ENCODE results near the gene RSAD1.

RSAD1 gene

DNA sequence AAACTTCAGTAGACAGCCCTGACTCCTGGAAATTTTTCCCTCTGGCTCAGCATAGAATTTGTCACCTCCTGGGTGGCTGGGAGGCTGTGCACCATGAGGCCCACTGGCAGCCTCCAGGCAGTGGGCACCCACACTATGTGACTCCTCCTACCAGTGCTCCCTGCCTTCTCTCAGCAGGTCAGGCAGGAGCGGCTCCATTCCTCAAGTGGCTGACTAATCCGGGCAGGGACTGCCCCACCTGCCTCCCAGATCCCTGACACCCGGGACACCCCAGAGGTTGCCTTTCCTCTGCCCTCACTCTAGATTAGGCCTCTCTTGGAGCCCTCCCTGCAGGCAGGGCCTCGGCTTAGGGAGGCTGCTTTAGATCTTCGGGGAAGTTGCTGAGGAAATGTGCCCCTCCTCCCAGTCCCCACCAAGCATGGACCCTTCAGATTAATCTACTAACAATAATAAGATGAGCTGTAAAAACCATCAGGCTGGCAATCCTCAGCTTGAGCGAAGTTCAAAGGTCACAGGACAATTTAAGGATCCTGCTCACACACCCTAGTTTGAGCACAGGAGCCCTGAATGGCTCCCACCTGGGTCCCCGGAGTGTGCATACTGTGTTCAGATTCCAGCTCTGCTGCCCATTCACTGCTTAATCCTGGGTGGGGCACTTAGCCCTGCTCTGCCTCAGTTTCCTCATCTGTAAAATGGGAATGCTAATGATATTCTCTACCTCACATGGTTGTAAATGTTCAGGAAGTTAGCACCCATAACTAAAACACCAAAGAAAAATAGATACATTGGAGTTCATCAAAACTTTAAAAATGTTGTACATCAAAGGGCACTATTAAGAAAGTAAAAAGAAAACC, 19.6 kb downstream of the RSAD1 start:
- DNase-seq, result no peak

DNA sequence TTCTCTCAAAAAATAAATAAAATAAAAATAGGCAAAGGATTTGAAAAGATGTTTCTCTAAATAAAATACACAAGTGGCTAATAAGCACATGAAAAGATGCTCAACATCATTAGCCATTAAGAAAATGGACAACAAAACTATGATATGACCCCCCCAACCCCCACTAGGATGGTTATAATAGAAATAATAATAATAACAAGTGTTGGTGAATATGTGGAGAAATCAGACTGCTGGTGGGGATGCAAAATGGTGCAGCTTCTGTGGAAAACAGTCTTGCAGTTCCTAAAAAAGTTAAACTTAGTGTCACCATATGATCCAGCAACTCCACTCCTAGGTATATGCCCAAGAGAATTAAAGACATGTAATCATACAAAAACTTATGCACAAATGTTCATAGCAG, 20.6 kb downstream of the RSAD1 start:
- no peak for DNase-seq

DNA sequence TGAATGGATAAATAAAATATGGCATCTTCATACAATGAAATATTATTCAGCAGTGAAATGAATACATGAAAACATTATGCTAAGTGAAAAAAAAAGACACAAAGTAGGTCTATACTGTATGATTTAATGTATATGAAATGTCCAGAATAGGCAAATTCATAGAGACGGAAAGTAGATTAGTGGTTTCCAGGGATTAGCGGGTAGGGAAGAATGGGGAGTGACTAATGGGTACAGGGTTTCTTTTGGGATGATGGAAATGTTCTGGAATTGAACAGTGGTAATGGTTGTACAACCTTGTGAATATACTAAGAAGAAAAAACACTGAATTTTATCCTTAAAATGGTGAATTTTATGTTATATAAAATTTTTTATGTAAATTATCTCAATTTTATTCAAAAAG, 21.1 kb downstream of the RSAD1 start:
- no peak for DNase-seq

DNA sequence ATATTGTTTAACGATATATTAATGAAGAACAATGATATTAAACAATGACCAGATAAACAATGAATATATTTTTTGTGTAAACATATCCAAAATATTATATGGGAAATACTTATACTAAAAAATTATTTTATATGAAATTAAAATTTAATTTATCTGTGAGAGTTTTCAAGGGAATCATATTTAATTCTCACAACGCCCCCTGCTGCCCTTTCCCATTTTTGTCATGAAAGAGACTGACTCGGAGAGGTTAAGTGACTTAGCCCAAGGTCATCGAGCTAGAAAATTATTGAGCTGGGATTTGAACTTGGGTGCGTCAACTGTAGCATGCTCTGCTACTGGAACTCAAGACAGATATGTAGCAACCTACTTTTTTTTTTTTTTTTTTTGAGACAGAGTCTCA, 22.4 kb downstream of the RSAD1 start:
- DNase-seq, result no peak

GRCh38 chr17:50502301-50502990, 23.8 kb downstream of the RSAD1 start:
- DNase-seq, result no peak

DNA sequence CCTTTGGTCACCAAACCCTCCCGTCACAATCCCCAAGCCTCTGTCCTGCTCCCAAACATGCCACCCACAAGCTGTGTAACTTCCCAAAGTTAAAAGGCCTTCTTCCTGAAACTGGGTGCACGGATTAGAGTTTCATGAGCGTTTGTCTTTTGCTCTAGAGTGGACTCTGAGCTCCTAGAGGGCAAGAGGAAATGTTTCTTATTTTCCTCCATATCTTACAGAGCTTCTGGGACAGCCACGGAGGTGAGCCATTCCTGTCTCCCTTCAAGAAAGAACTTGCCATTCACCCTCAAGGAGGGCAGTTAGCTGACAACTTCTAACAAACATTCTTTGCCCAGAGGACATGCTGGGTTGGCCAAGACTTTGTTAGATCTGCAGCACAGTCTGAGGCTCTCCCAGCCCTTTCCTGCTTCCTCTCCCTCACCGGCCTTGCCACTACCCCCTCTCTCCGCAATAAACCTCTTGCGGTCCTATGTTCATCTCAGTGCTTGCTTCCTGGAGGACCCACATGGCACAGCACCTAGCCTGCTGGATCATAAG, 27.0 kb downstream of the RSAD1 start:
- DNase-seq, result no peak

DNA sequence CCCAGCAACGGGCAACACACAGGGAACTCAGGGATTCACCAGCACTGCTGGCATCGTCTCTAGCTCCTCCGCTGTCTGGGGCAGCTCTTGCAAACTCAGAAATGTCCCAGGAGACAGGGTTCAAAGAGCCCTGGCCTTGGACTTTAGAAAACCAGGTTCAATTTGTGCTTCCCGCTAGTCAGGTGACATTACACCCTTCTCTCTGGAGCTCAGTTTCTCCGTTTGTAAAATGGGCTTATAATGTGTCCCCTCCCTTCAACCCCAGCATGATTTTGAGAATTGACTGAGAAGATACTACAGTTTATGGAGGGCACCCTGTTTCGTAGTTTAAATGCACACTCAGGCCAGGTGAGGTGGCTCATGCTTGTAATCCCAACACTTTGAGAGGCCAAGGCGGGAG, 27.6 kb downstream of the RSAD1 start:
- DNase-seq, result no peak

DNA sequence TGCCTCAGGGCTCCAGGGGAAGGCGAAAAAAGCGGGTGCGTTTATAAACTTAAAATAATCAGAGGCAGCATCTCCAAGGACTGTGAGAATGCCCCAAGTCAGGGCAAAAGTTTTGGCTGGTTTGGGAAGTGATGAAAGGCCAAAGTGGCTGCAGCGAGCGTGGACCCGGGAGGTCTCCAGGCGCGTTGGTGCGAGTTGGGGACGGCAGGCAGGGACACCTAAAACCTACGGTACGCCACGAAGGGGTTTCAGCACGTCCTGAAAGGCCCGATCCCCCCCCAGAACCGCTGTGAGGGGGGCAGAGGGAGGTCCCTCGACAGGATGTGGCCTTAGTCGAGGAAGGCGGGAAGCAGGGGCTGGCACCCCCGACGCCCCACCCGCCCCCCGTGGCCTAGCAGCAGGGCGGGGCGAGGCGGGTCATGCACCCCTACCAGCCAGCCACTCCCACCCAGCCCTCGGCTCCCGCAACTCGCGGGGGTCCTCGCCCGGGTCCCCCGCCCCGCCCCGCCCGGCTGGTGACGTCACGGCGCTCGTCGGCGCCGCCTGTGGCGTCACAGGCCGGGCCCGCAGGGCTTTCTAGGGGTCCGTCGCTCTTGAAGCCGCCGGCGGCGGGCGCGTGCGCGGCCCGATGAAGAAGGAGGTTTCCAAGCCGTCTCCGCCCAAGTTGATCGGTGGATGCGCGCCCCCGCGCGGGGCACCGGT, 29.4 kb downstream of the RSAD1 start, which contains the start of gene MYCBPAP:
MYCBPAP (plus strand) TSS at position 569 of the 702 bp plus-strand sequence. CDS start 236 bp downstream, outside the sequence.
- DNase-seq, result peak; percentile 33

- no peak for DNase-seq
These were observed 30.2 kb downstream of the RSAD1 start for GRCh38 chr17:50508573-50509460.

GRCh38 chr17:50511058-50511457, 32.4 kb downstream of the RSAD1 start:
- no peak for DNase-seq

DNA sequence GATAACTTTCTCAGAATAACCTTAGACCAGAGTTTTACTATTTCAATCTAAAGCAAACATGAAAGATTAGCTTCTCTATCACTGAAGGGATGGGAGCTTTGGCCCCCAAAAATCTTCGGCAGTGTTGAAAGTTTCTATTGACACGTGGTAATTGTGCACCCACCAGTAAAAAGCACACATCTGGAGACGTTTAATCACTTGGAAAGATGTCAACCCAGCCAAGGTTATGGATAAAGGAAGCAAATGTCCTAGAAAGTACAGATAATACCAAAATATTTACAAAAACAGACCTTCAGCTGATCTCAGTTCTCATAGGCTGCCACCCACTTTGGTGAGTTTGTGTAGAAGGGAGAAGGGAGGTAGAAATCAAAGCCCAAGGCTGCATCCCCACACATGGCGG, 34.8 kb downstream of the RSAD1 start:
- no peak for DNase-seq

DNA sequence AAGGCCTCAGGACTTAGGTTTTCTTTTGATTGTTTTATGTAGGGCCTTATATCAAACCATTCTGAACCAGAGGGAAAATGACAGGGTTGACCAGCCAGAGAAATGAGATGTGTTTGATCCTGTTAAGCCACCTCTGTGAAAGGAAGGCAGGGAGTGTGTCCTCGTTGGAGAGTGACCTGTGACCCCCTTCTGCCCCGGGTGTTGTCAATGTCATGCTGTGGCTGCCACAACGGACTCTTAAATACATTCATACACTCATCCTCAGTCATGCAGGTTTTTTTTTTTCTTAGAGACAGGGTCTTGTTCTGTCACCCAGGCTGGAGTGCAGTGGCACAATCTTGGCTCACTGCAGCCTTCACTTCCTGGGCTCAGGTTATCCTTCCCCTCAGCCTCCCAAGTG, 35.7 kb downstream of the RSAD1 start:
- no peak for DNase-seq

DNA sequence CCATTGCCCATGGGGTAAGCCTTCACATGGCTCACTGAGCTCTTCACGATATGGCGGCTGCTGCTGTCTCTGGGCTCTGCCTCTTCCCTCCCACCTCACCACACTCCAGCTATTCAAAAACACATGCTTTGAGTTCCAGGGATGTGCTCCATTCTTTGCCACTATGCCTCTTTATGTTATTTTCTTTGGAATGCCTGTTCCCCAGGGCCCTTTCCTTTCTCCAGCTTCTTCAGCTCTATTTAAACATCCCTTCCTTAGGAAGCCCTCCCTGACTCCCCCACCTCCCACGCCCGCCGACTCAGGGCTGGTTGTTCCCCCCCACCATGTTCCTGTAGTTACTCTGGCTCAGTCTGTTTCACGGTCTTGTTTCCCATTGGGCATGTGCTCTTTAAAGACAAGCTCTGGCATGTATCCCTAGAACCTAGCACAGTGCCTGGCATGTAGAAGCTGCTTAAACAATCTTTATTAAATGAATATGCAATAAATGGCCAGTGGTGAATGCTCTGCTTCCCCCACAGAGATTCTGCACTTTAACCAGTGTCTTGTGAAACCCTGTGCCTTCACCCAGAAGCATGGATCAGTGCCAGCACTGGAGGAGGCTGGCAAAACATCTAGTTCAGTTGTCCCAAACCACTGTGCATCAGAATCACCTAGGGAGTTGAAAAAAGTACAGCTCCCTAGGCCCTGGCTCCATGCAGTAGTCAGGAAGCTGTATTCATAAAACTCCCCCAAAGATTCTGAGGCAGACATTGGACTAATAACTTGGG, 36.5 kb downstream of the RSAD1 start:
- no peak for DNase-seq

- DNase-seq, result no peak
These were observed 38.4 kb downstream of the RSAD1 start for GRCh38 chr17:50517011-50517410.

- DNase-seq, result no peak
These were observed 39.1 kb downstream of the RSAD1 start for GRCh38 chr17:50517504-50518383.

- DNase-seq, result no peak
These were observed 39.8 kb downstream of the RSAD1 start for GRCh38 chr17:50518384-50519023.

GRCh38 chr17:50519141-50519834, 40.6 kb downstream of the RSAD1 start:
- DNase-seq, result no peak

- no peak for DNase-seq
These were observed 41.8 kb downstream of the RSAD1 start for GRCh38 chr17:50520483-50520882.

- DNase-seq, result no peak
These were observed 42.9 kb downstream of the RSAD1 start for GRCh38 chr17:50521514-50521913.
